ENCODE measurements around the gene COX19.

DNA sequence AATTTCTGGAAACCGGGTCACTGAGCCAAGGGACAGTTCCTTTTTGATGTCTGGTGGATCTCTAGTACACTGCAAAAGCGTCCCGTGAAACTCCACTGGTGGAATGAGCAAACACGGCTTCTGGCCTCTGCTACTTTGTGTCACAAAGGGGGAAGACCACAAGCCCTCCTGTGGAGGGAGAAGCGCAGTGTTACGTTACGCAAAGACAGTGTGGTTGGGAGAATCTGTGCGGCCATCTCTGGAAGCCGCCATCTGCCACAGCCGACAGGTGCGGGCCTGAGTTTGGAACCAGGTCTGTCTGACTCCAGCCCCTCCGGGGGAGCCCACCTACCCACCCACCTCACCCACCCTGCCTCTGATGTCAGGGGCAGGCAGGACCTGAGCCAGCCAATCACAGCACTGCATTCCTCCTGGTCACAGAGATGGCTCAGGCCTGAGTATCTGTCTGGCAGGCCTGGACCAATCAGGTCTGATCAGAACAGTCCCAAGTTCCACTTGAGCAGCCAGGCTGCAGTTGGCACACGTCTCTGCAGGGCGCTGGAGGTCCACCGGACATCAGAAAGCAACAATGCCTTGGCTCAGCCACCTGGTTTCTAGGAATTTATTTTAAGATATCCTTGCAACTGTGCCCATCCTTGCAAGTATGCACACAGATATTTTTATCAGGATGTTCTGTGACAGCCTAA, 4.7 kb upstream of the COX19 start:
- TF ChIP-seq, protein P1, sequence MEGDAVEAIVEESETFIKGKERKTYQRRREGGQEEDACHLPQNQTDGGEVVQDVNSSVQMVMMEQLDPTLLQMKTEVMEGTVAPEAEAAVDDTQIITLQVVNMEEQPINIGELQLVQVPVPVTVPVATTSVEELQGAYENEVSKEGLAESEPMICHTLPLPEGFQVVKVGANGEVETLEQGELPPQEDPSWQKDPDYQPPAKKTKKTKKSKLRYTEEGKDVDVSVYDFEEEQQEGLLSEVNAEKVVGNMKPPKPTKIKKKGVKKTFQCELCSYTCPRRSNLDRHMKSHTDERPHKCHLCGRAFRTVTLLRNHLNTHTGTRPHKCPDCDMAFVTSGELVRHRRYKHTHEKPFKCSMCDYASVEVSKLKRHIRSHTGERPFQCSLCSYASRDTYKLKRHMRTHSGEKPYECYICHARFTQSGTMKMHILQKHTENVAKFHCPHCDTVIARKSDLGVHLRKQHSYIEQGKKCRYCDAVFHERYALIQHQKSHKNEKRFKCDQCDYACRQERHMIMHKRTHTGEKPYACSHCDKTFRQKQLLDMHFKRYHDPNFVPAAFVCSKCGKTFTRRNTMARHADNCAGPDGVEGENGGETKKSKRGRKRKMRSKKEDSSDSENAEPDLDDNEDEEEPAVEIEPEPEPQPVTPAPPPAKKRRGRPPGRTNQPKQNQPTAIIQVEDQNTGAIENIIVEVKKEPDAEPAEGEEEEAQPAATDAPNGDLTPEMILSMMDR (IDR thresholded peaks at IDR 0.05), result no peak
- TF ChIP-seq POLR2A (IDR thresholded peaks at IDR 0.05; ENCODE audit: low read depth) (no peak), POLR2AphosphoS5 (IDR thresholded peaks at IDR 0.05) (no peak), EP300 (IDR thresholded peaks at IDR 0.05) (no peak)
